ENCODE measurements around the gene TRIM2.

DNA sequence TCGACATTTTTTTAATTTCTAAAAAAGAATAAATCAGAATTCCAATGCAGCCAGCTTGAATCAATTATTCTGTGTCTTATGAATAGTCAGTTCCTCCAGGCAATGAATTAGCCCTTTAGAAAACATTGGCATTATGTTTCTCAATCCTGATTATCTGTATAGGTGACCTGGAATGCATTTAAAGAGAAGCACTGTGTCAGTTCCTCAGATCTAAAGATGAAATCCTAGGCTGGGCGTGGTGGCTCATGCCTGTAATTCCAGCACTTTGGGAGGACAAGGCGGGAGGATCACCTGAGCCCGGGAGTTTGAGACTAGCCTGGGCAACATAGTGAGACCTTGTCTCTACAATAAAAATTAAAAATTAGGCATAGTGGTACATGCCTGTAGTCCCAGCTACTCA, 183.7 kb downstream of the TRIM2 start:
- TF ChIP-seq, protein P1, sequence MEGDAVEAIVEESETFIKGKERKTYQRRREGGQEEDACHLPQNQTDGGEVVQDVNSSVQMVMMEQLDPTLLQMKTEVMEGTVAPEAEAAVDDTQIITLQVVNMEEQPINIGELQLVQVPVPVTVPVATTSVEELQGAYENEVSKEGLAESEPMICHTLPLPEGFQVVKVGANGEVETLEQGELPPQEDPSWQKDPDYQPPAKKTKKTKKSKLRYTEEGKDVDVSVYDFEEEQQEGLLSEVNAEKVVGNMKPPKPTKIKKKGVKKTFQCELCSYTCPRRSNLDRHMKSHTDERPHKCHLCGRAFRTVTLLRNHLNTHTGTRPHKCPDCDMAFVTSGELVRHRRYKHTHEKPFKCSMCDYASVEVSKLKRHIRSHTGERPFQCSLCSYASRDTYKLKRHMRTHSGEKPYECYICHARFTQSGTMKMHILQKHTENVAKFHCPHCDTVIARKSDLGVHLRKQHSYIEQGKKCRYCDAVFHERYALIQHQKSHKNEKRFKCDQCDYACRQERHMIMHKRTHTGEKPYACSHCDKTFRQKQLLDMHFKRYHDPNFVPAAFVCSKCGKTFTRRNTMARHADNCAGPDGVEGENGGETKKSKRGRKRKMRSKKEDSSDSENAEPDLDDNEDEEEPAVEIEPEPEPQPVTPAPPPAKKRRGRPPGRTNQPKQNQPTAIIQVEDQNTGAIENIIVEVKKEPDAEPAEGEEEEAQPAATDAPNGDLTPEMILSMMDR (IDR thresholded peaks at IDR 0.05; ENCODE audit: insufficient read depth, low read length), result no peak
- no peak for TF ChIP-seq POLR2AphosphoS5 (IDR thresholded peaks at IDR 0.05; ENCODE audit: low read depth)

Data from HL-60 (cell line).